Right ventricle myocardium inferior (tissue), 1 donor: ENCODE measurements around the gene TCIRG1. TPM values are rescaled to one million over a fixed set of nuclear protein-coding genes. Genes with fewer than 3 reads are reported as not detected.

Experiments used
- ATAC-seq: fragments of 200-7000 bp; cut with Tn5 transposase; one replicate; pipeline ENCODE4 v1.9.1; 2020; ENCODE audit warnings: mild to moderate bottlenecking, moderate library complexity
- DNase-seq: peaks from one replicate; pipeline ENCODE4 v3.0.0; 2021; ENCODE audit errors: missing footprints
- intact Hi-C: fragments of 100-400 bp; cut with DNase I; formaldehyde crosslinking; loops from one replicate; pipeline ENCODE4 v1.11.0; 2022
- total RNA-seq: library from RNA; stranded (reverse); fragmentation: NEBNext Ultra II Directional; extraction: Animal tissue kit (Norgen Biotek cat#: 25700); gene quantifications from one replicate; pipeline ENCODE4 v1.2.1, GENCODE V29; 2021
- donor health status: DM: no; HTN: yes; CAD: no; lungs with severe emphysema.

Gene TCIRG1
- total RNA-seq, 1 donor from 2014 or later: 30.4 TPM

DNA sequence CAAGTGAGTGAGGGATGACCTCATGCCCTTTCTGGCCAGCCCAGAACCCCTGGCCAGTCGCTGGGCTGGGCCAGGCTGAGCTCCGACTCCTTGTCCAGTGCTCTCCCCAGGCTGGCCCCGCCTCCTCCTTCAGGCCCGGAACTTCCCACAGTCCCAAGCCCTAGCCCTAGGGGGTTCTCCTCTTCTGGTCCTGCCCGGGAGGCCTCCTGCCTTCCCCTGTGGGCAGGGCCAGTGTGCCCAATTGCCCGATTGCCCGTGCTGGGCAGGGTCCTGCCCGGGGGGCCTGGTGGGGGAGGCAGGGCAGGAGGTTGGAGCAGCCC, 4.2 kb downstream of the TCIRG1 start:
- ATAC-seq: no peak

GRCh38 chr11:68043349-68044144, 4.7 kb downstream of the TCIRG1 start:
- intact Hi-C loops: no loop called here
- DNase-seq: peak; percentile 61
- no peak for ATAC-seq

More for the DNA sequence above, 4.2 kb downstream of the TCIRG1 start:
- intact Hi-C loops: no loop called here
- no peak for DNase-seq

DNA sequence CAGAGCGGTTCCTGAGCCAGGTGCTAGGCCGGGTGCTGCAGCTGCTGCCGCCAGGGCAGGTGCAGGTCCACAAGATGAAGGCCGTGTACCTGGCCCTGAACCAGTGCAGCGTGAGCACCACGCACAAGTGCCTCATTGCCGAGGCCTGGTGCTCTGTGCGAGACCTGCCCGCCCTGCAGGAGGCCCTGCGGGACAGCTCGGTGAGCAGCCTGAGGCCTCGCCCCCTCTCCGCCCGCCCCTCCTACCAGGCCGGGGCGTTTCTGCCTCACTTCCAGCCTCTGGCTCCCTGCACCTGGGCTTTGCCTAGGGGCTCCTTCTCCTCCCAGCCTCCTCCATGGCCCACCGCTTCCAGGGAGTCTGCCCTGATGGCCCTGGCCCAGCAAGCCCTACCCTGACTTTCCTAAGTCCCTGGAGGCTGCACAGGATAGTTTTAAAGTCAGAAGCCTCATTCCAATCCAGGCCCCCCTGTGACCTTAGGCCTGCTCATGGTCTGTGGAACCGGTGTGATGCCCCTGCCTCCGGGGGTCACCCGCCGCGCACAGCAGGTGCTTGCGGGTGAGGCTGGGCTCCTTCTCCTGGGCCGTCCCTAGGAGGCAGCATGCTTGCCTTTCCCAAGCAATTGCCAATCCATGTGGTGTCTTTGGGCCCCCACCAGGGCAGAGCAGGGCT, 5.5 kb downstream of the TCIRG1 start:
- peak; percentile 65 for DNase-seq
- no peak for ATAC-seq
- intact Hi-C loops: no loop called here

DNA sequence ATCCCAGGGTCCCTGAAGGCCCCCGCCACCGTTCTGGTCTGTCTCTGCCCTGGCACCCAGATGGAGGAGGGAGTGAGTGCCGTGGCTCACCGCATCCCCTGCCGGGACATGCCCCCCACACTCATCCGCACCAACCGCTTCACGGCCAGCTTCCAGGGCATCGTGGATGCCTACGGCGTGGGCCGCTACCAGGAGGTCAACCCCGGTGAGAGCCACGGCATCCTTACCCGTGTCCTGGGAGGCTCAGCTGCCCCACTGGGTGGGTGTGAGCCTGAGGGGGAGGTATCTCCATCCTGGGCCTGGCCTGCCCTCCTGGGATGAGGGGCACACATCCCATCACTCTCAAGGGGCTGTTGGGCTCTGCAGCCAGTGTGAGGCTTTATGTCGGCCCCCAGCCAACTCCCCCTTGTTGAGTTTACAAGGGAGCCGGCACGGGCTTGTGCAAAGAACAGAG, 6.1 kb downstream of the TCIRG1 start:
- peak; percentile 48 for DNase-seq
- no peak for ATAC-seq
- intact Hi-C loops: no loop called here

DNA sequence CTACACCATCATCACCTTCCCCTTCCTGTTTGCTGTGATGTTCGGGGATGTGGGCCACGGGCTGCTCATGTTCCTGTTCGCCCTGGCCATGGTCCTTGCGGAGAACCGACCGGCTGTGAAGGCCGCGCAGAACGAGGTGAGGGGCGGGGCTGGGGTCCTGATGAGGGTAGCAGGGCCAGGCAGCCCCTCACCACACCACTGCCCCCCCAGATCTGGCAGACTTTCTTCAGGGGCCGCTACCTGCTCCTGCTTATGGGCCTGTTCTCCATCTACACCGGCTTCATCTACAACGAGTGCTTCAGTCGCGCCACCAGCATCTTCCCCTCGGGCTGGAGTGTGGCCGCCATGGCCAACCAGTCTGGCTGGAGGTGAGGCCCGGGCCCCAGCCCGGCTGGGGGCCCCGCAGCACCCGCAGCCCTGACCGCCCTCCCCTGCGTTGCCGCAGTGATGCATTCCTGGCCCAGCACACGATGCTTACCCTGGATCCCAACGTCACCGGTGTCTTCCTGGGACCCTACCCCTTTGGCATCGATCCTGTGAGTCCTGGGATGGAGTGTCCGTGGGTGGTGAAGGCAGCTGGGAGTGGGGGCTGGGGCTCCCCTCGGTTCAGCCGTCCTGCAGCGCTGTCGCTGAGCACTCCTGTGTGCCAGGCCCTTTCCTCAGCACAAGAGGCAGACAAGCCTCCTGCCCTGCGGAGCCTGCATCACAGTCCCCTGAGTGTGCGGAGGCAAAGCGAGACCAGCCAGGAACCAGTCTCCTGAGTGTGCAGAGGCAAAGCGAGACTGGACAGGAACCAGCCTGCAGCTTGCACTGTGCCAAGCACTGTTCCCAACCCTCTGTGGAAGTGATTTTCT, 8.8 kb downstream of the TCIRG1 start:
- ATAC-seq (no peak), DNase-seq (no peak)
- intact Hi-C loops: no loop called here

DNA sequence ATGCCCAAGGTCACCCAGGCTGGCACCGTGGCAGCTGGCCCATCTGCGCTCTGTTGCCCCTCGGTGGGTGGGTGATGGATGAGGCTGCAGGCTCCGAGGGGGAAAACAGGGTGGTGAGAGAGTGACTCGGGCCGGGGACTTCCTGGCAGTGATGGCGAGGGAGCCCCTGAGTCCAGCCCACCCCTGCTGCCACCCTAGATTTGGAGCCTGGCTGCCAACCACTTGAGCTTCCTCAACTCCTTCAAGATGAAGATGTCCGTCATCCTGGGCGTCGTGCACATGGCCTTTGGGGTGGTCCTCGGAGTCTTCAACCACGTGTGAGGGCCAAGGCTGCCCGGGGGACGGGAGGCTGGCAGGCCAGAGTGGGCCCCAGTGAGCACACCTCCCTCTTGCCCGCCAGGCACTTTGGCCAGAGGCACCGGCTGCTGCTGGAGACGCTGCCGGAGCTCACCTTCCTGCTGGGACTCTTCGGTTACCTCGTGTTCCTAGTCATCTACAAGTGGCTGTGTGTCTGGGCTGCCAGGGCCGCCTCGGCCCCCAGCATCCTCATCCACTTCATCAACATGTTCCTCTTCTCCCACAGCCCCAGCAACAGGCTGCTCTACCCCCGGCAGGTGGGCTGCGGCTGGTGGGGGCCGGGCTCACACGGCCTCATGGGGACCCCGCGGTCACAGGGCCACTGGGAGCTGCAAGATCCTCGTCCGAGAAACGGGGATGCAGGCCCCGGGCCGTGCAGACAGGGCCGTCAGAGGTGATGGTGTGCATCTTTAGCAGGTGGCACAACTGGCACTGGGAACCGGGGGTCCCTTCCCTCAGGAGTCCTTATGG, 10.1 kb downstream of the TCIRG1 start:
- DNase-seq (peak; percentile 57), ATAC-seq (no peak)
- intact Hi-C loops: no loop called here

DNA sequence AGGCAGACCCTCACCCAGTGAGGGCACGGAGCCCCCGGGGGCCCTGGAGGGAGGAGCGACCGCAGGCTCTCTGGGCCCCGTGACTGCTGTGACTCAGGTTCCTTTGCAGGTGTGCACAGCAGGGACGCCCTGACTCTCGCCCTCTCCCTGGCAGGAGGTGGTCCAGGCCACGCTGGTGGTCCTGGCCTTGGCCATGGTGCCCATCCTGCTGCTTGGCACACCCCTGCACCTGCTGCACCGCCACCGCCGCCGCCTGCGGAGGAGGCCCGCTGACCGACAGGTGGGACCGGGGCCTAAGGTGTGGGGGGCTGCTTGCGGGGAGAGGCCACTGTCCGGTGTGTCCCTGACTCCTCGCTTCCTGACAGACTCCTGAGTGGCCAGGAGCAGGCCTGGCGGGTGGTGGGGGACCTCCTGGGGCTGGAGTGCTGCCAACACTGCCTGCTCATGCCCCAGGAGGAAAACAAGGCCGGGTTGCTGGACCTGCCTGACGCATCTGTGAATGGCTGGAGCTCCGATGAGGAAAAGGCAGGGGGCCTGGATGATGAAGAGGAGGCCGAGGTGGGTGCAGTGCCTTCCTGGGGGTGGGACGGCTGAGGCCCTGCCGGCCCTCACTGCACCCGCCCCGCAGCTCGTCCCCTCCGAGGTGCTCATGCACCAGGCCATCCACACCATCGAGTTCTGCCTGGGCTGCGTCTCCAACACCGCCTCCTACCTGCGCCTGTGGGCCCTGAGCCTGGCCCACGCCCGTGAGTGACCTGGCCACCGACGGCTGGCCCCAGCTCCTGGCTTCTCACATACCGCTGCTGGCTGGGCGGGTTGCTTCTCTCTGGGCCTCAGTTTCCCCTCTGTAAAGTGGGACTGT, 10.9 kb downstream of the TCIRG1 start:
- intact Hi-C loops: no loop called here
- DNase-seq: peak; percentile 53
- no peak for ATAC-seq

DNA sequence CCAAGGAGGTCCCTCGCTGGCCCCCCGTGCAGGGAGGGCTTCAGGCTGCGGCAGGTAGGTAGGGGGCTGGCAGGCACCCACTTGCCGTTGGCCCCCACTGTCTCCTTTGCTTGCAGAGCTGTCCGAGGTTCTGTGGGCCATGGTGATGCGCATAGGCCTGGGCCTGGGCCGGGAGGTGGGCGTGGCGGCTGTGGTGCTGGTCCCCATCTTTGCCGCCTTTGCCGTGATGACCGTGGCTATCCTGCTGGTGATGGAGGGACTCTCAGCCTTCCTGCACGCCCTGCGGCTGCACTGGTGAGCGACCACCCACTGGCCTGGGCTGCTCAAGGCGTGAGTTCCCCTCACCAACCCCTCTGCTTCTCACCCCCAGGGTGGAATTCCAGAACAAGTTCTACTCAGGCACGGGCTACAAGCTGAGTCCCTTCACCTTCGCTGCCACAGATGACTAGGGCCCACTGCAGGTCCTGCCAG, 11.6 kb downstream of the TCIRG1 start:
- DNase-seq (no peak), ATAC-seq (no peak)
- intact Hi-C loops: no loop called here

DNA sequence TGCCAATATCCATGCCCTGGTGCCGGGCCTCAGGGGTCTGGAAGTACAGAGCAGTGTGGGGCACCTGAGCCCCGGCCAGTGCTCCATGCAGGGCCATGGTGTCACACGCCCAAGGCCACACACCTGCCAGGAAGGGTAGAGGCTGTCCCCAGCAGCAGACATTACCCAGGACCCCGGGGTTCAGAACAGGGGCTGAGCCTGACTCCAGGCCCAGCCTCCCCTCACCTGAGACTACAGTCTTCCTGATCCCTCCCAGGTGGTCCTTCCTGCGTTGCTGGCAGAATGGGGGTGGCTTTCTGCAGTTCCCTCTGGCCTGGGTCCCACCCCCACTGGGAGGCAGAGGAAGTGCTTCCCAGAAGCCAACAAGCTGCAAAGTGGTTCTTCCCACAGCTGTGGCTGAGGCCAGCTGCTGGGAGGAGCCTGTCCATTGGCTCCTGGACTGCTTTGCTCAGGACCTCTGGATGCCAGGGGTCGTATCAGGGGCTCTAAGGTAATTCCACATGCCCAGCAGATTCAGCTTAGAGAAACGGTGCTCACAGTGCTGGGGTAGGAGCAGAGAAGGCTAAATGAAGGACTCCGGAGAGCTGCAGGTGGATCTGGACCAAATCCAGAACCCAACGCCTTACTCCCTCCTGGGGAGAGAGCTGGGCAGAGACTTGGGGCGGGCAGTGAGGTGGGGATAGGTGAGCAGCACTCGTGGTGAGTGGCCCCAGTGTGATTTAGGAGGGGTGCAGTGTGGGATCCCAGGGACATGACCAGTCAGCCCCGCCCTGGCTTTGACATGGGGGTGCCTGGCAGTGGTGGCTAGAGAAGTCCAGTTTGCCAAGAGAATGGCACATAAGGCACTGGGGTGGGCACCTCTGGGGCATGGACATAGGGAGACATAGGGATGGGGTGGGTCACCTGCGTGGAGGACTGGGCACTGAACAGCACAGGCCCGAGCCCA, 12.6 kb downstream of the TCIRG1 start:
- ATAC-seq (no peak), DNase-seq (peak; percentile 51)
- intact Hi-C loops: no loop called here

DNA sequence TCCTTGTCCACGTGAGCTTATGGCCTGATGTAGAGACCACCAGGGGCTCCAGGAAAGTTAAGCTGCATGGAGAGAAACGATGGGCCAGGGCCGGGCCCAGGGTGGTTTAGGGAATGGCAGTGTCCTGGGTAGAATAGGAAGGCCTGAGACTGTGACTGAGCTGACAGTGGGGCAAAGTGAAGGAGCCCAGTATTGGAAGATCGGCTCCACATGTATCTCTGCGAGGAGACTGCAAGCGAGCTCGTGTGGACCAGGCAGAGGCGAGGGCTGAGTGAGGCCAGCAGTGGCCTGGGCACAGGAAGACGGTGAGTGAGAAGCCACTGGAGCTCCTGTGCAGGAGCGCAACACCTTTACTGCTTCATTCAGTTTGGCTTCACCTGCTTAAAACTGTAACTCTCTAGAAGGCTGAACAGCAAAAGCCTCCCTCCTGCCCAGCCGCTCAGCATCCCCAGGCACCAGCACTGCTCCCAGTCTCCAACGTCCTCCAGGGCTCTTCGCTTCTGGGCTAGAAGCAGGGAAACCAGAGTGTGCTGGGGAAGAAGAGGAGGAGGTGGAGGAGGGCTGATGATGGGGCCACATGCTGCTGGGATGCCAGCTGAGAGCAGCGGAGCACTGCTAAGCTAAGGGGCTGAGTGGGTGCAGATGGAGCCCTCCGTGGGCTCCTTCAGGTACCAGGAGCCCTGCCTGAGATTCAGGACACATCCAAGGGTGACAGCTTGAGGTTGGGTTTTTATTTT, 13.5 kb downstream of the TCIRG1 start:
- ATAC-seq (no peak), DNase-seq (peak; percentile 39)
- intact Hi-C loops: no loop called here

DNA sequence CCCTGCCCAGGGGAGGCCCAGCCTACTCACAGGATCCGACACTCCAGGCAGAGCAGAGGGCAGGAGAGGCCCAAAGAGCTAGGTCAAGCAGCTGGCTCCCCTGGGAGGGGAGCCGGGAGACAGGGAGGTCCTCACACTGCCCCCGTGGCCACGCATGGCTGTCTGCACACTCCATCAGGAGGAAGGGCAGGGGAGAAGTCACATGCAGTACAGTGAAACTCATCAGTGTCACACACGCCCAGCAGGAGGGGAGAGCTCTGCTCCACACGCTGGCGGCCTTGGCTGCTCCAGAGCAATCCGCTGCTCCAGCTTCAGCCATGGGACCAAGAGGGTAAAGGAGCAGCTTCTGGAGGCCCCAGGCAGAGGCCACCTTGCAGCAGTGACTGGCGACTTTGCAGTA, 14.3 kb downstream of the TCIRG1 start:
- intact Hi-C loops: no loop called here
- no peak for DNase-seq
- peak; percentile 23 for ATAC-seq

DNA sequence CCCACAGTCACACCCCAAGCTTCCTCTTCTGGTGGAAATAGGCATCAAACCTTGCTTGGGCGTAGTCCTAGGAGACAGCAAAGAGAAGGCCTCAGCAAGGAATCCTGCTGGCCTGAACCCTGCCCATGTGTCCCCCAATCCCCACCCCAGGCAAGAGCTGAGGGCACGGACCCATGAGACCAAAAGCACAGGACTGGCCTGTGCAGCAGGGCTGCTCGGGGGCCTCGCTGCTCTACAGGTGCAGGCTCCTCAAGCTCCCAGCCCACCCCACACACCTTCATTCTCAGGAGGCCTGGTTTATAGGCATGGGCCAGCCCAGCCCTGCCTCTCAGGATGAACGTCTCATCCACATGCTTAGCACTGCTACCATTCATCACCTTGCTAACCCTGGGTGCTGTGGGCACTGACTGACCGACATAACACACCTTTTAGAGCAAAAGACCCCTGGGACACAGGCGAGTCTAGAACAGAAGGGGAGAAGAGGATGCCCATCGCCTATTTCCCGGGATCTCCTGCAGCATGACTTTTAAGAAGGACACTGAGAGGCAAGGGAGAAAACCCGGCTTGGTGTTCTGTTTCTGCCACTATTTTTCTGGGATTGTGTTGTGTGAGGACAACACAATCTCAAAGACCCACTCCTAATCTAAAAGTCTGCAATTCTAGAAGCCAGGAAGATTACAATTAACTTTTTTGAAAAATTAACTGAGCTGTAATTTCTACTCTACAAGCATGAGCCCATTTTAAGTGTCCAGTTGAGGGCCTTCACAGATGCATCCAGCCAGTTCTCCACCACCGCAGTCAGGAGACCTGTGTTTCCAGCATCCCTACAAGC, 15.4 kb downstream of the TCIRG1 start:
- intact Hi-C loops: no loop called here

DNA sequence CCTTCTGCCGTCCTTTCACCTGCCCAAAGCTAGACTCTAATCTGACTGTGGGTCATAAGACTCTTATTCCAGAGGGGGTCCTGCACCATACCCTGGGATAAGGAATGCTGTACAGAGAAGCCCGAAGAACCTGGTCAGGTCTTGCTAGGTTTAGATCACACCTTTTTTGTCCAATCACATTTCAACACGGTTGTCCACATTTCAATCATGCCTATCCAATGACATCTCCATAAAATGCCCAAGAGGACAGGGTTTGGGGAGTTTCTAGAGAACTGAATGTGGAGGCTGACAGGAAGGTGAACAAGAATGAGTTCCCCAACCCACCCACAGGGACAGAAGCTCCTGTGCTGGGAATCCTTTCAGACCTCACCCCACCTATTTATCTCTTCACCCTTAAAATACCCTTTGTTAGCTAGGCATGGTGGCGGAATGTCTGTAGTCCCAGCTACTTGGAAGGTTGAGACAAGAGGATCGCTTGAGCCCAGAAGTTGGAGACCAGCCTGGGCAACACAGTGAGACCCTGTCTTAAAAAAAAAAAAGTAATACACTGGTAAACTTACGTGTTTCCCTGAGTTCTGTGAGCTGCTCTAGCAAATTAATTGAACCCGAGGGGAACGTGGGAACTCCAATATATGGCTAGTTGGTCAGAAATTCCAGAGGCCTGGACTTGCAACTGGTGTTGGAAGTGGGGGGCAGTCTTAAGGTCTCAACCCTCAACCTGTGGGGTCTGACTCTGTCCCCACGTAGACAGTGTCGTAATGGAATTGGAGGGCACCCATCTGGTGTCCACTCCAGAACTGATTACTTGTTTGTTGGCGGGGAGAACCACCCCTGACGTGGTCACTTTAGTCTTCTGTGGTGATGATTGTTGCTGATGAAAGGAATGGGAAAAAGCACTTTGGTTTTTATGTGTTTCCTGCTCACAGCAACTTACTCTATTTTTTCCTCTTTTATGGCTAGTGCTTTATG, 17.8 kb downstream of the TCIRG1 start:
- intact Hi-C loops: loop anchor here (5.0 kb wide), 1 partner anchor 1971 kb away; no protein-coding TSS in a partner anchor
- ATAC-seq: no peak
- no peak for DNase-seq

More for the DNA sequence above, 15.4 kb downstream of the TCIRG1 start:
- DNase-seq (no peak), ATAC-seq (no peak)

GRCh38 chr11:68057807-68058206, 19.0 kb downstream of the TCIRG1 start:
- intact Hi-C loops: loop anchor here (5.0 kb wide), 1 partner anchor 1969 kb away; no protein-coding TSS in a partner anchor
- no peak for ATAC-seq
- DNase-seq: no peak
